GM23248 (cell line): ENCODE results near the gene OAF. TPM values are rescaled to one million over a fixed set of nuclear protein-coding genes. Genes with fewer than 3 reads are reported as not detected.

Source experiments
- DNase-seq: peaks from one replicate; pipeline ENCODE4 v3.0.0-alpha.2; 2015
- H2AFZ ChIP-seq: fragments of 200-600 bp; sonication (generic); 2 replicates; pipeline ENCODE4 v1.6.1; 2016; ENCODE audit warnings: antibody characterized with exemption
- H3F3A ChIP-seq: fragments of 200-600 bp; sonication (generic); 2 replicates; pipeline ENCODE4 v1.6.1; 2016; ENCODE audit warnings: mild to moderate bottlenecking, antibody characterized with exemption, mixed run types; ENCODE audit not compliant: insufficient read depth
- H3K27ac ChIP-seq: fragments of 200-600 bp; sonication (generic); 2 replicates; pipeline ENCODE4 v1.5.1; 2016; ENCODE audit warnings: mild to moderate bottlenecking
- H3K27me3 ChIP-seq: fragments of 200-600 bp; sonication (generic); replicated peaks from 2 replicates; pipeline ENCODE4 v1.6.1; 2016; ENCODE audit warnings: mild to moderate bottlenecking; ENCODE audit not compliant: insufficient read depth
- H3K36me3 ChIP-seq: fragments of 200-600 bp; sonication (generic); 2 replicates; pipeline ENCODE4 v1.6.1; 2016; ENCODE audit warnings: low read depth, mild to moderate bottlenecking
- H3K4me1 ChIP-seq: fragments of 200-600 bp; sonication (generic); 2 replicates; pipeline ENCODE4 v1.6.1; 2016; ENCODE audit warnings: mild to moderate bottlenecking; ENCODE audit not compliant: insufficient read depth
- H3K4me2 ChIP-seq: fragments of 200-600 bp; sonication (generic); one replicate; pipeline ENCODE4 v1.6.1; 2016; ENCODE audit warnings: mild to moderate bottlenecking; ENCODE audit not compliant: unreplicated experiment
- H3K4me3 ChIP-seq: fragments of 200-600 bp; sonication (generic); 2 replicates; pipeline ENCODE4 v1.5.1; 2016; ENCODE audit warnings: mild to moderate bottlenecking
- H3K79me2 ChIP-seq: fragments of 200-600 bp; sonication (generic); 2 replicates; pipeline ENCODE4 v1.6.1; 2016; ENCODE audit warnings: mild to moderate bottlenecking; ENCODE audit not compliant: insufficient read depth
- H3K9ac ChIP-seq: fragments of 200-600 bp; sonication (generic); 2 replicates; pipeline ENCODE4 v1.6.1; 2016; ENCODE audit warnings: mild to moderate bottlenecking
- H3K9me2 ChIP-seq: fragments of 200-600 bp; sonication (generic); 2 replicates; pipeline ENCODE4 v1.6.1; 2016; ENCODE audit warnings: mixed run types, mild to moderate bottlenecking, moderate library complexity; ENCODE audit not compliant: insufficient read depth
- H3K9me3 ChIP-seq: fragments of 200-600 bp; sonication (generic); one replicate; pipeline ENCODE4 v1.6.1; 2017; ENCODE audit warnings: low read depth
- H4K20me1 ChIP-seq: fragments of 200-600 bp; sonication (generic); 2 replicates; pipeline ENCODE4 v1.6.0; 2016; ENCODE audit not compliant: insufficient read depth
- EZH2 ChIP-seq: fragments of 200-600 bp; sonication (generic); IDR thresholded peaks from 2 replicates; pipeline ENCODE4 v1.6.1; 2018; ENCODE audit warnings: antibody characterized with exemption, mild to moderate bottlenecking; ENCODE audit not compliant: insufficient read depth, poor library complexity, severe bottlenecking
- EZH2phosphoT487 ChIP-seq: fragments of 200-600 bp; sonication (generic); IDR thresholded peaks from 2 replicates; pipeline ENCODE4 v1.6.1; 2018; ENCODE audit warnings: antibody characterized with exemption, moderate library complexity, mild to moderate bottlenecking, low read depth; ENCODE audit not compliant: insufficient read depth
- WGBS, 2 experiments: methylation state at CpG; one replicate each; pipeline ENCODE4 v1.1.6; 2015 to 2017; ENCODE audit warnings: low lambda C conversion rate in 2 of 2, low coverage in 1 of 2; ENCODE audit errors: missing lambda C conversion rate in 2 of 2; 5-methylcytosine and 5-hydroxymethylcytosine counted together
- in situ Hi-C: fragments of 300-500 bp; cut with MboI; formaldehyde crosslinking; loops from 2 replicates; pipeline ENCODE4 v1.15.0; 2020
- polyA plus RNA-seq: library from polyadenylated mRNA; unstranded; fragments of >200 nt; fragmentation: Nextera tagmentation; extraction: Ambion mirVana; gene quantifications from 2 replicates; pipeline ENCODE4 v1.2.1, GENCODE V29; 2016
- total RNA-seq: library from RNA; depleted of rRNA; stranded (reverse); fragments of >200 nt; shearing (Covaris generic); gene quantifications from 2 replicates; pipeline ENCODE4 v1.2.3, GENCODE V29; 2014

The OAF gene
- total and polyA plus RNA-seq, 2 experiments from 2014 or later = 80.0 to 116 TPM

GRCh38 chr11:120180551-120181232 lies 30.1 kb upstream of the OAF start:
- peak overlapping the region; percentile 74 for H2AFZ ChIP-seq
- H4K20me1 ChIP-seq = no peaks in the 10 kb centered on the region
- in situ Hi-C loops = no loop called here
- H3K9ac ChIP-seq = peak overlapping the region; percentile 87
- peak overlapping the region; percentile 40 for H3K4me3 ChIP-seq
- peak; percentile 98 for DNase-seq
- H3K4me1 ChIP-seq = peaks cover 54% of the 10 kb centered on the region
- TF ChIP-seq EZH2 = no peak
- TF ChIP-seq EZH2phosphoT487 = no peak
- H3K9me2 ChIP-seq = no peaks in the 10 kb centered on the region
- no peaks in the 10 kb centered on the region for H3K9me3 ChIP-seq
- peak overlapping the region; percentile 99 for H3K27ac ChIP-seq
- no peaks in the 10 kb centered on the region for H3K36me3 ChIP-seq
- peaks cover 31% of the 10 kb centered on the region for H3F3A ChIP-seq
- 6 to 11% methylated on average over 11 of the region's 11 CpGs for WGBS, 2 experiments
- no peaks in the 10 kb centered on the region for H3K79me2 ChIP-seq
- H3K27me3 ChIP-seq = no peaks in the 10 kb centered on the region
- H3K4me2 ChIP-seq = peak overlapping the region; percentile 70

DNA sequence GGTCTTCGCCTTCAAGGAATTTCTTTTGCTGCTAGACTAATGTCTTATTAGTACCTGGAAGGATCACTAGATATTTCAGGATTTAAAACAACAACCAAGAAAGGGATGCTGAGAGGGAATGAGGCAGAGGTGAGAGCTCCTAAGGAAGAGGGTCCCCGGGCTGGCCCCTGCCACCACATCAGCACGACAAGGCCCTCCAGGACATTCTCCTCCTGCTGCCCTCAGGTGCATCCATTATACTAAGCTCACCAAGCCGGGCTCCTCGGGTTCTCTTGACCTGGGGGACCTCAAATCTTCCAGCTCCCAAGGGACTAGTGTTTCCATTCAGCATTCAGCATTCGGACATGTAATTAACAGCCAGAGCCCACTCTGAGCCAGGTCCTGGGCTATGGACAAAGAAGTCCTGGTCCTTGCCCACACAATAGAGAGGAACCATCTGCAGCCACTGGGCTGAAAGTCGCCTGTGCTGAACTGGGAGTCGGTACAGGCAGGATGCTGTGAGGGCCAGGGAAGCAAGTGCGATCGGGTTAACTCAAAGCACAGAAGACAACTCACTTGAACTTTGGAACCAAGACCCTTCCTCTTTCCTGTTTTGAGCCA lies 29.4 kb upstream of the OAF start:
- DNase-seq = no peak
- Histone ChIP-seq H3K79me2 (no peaks in the 10 kb centered on the region), H3K4me3 (no peak overlapping the region), H3K36me3 (no peaks in the 10 kb centered on the region), H2AFZ (no peak overlapping the region), H3K9me3 (no peaks in the 10 kb centered on the region), H3K9ac (peak overlapping the region; percentile 69), H3K4me2 (no peak overlapping the region), H3K9me2 (no peaks in the 10 kb centered on the region), H3K27me3 (no peaks in the 10 kb centered on the region), H4K20me1 (no peaks in the 10 kb centered on the region), H3F3A (peaks cover 31% of the 10 kb centered on the region), H3K4me1 (peaks cover 56% of the 10 kb centered on the region), H3K27ac (peak overlapping the region; percentile 99)
- in situ Hi-C loops = no loop called here
- no peak for TF ChIP-seq EZH2
- no peak for TF ChIP-seq EZH2phosphoT487
- 86% methylated on average over 10 of the region's 10 CpGs for WGBS, 2 experiments

DNA sequence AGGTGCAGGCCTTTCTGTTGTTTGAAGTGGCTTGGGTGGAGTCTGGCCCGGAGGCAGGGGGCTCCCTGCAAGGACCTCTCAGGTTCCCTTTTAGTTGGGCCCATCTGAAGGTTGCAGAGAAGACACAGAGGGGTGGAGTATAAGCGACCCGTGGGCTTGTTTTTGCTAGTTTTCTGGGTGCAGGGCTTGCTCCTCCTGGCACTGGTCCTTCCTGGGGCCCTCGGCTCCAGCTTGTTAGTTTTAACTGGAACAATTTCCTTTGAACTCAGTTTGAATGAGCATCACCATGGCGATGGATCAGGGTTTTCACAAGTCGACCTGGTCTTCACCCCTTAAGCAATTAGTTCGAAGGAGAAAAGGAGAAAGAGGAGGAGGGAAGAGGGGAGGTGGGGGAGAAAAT lies 28.5 kb upstream of the OAF start:
- H2AFZ ChIP-seq = no peak overlapping the region
- no peak overlapping the region for H3K4me2 ChIP-seq
- in situ Hi-C loops = no loop called here

DNA sequence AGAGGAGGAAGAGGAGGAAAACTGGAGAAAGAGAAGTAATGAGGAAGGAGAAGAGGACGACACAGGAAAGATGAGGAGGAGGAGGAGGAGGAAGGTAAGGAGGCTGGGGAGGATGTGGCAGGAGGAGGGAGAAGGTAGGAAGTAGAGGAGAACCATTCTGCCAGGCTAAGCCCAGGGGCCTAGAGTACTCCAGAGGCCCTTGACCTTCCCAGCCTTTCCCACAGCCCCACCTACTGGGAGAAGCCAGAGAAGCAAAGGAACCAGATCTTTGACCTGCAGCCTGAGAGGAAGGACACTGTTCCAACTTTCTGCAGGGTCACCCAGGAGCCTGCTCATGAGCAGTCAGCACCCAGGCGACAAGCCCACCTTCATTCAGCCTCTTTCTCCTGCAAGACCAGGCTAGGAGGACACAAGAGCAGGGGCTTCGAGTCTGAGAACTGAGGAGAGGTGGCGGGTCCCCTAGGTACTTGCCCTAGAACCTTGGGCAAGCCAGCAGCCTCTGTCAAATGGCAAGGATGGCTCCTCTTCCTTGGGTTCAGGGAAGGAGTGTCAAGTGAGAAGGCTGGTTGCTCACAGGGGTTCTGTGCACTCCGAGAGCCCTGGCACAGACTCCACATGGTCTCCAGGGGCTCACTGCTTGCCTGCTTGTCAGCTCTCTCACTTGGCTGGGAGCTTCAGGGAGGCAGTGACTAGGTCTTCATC lies 27.9 kb upstream of the OAF start:
- Histone ChIP-seq H3K9ac (no peak overlapping the region), H2AFZ (no peak overlapping the region), H3K4me3 (no peak overlapping the region), H3K79me2 (no peaks in the 10 kb centered on the region), H4K20me1 (no peaks in the 10 kb centered on the region), H3K4me2 (no peak overlapping the region), H3K36me3 (no peaks in the 10 kb centered on the region), H3K4me1 (peaks cover 61% of the 10 kb centered on the region), H3K27ac (no peak overlapping the region), H3K27me3 (no peaks in the 10 kb centered on the region), H3F3A (peaks cover 31% of the 10 kb centered on the region), H3K9me2 (no peaks in the 10 kb centered on the region), H3K9me3 (no peaks in the 10 kb centered on the region)
- peak; percentile 68 for DNase-seq
- TF ChIP-seq EZH2phosphoT487 = no peak
- no peak for TF ChIP-seq EZH2
- in situ Hi-C loops = no loop called here
- 76 to 80% methylated on average over 5 of the region's 5 CpGs for WGBS, 2 experiments

More for the DNA sequence above, 28.5 kb upstream of the OAF start:
- Histone ChIP-seq H3K9me2 (no peaks in the 10 kb centered on the region), H3F3A (peaks cover 31% of the 10 kb centered on the region), H4K20me1 (no peaks in the 10 kb centered on the region), H3K27me3 (no peaks in the 10 kb centered on the region), H3K79me2 (no peaks in the 10 kb centered on the region), H3K9ac (no peak overlapping the region), H3K9me3 (no peaks in the 10 kb centered on the region), H3K4me3 (no peak overlapping the region), H3K27ac (no peak overlapping the region), H3K36me3 (no peaks in the 10 kb centered on the region), H3K4me1 (peaks cover 63% of the 10 kb centered on the region)
- no peak for TF ChIP-seq EZH2
- no peak for TF ChIP-seq EZH2phosphoT487
- WGBS, 2 experiments = 69 to 72% methylated on average over 7 of the region's 7 CpGs
- DNase-seq = no peak
